Stimulated activated CD8-positive, alpha-beta memory T cell treated with anti-CD3 and anti-CD28 coated beads, Interleukin-7, amount 100 ng/mL, for 1 hour (primary cell): ENCODE data around the gene MDN1.
A peak's percentile ranks its signal among the peaks of the same experiment; 100 is the strongest.
"Not testable (repeated sequence)": the region's sequence is repeated elsewhere in the genome, so short reads cannot be mapped to it uniquely, and the experiment has no call there.

Experiments
- DNase-seq, 2 donors: peaks; one replicate each; pipeline ENCODE4 v3.0.0-alpha.2; 2020; ENCODE audit warnings: low read depth in 2 of 2

MDN1 gene

GRCh38 chr6:89819336-89820130 lies at the start of gene MDN1:
Gene MDN1 (minus strand): TSS chr6:89819794. CDS start chr6:89819607, 187 bp downstream.
- DNase-seq, result peak; percentile 72 to 74

DNA sequence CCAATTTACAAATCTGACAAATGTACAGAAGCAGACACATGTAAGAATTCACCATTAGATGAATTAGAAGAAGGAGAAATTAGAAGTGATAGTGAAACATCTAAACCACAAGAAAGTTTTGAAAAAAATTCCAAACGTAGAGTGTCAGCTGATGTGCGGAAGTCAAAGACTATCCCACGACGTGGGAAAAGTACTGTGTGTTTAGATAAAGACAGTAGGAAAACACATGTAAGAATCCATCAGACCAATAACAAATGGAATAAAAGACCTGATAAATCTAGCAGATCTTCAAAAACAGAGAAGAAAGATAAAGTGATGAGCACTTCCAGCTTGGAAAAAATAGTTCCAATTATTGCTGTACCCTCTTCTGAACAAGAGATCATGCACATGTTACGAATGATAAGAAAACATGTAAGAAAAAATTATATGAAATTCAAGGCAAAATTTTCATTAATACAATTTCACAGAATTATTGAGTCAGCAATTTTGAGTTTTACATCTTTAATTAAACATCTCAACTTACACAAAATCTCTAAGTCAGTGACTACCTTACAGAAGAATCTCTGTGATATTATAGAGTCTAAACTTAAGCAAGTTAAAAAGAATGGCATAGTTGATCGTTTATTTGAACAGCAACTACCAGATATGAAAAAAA lies 46.6 kb upstream of the MDN1 start:
- no peak for DNase-seq

- DNase-seq, result no peak
These were observed 43.1 kb upstream of the MDN1 start for GRCh38 chr6:89862698-89863097.

DNA sequence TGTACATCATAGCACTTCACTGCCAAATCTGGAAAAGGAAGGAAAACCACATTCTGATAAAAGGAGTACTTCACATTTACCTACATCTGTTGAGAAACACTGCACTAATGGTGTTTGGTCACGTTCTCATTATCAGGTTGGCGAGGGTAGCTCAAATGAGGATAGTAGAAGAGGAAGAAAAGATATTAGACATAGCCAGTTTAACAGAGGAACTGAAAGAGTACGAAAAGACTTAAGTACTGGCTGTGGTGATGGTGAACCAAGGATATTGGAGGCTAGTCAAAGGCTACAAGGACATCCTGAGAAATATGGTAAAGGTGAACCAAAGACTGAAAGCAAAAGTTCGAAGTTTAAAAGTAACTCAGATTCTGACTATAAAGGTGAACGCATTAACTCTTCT lies 42.7 kb upstream of the MDN1 start:
- no peak for DNase-seq

- DNase-seq, result no peak
These were observed 40.1 kb upstream of the MDN1 start for GRCh38 chr6:89859744-89860143.

- no peak for DNase-seq
These were observed 38.4 kb upstream of the MDN1 start for GRCh38 chr6:89858041-89858440.

GRCh38 chr6:89853068-89853467 lies 33.5 kb upstream of the MDN1 start:
- DNase-seq, result no peak

DNA sequence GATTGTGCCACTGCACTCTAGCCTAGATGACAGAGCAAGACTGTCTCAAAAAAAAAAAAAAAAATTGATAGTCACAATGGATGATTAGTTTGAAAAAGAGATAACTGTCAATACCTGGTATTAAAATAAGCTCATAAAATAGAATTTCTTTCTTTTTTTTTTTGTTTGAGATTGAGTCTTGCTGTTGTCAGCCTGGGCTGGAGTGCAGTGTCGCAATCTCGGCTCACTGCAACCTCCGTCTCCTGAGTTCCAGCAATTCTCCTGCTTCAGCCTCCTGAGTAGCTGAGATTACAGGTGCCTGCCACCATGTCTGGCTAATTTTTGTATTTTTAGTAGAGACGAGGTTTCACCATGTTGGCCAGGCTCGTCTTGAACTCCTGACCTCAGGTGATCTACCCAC lies 27.9 kb upstream of the MDN1 start:
- not testable (repeated sequence) for DNase-seq

- no peak for DNase-seq
These were observed 23.5 kb upstream of the MDN1 start for GRCh38 chr6:89843070-89843469.

DNA sequence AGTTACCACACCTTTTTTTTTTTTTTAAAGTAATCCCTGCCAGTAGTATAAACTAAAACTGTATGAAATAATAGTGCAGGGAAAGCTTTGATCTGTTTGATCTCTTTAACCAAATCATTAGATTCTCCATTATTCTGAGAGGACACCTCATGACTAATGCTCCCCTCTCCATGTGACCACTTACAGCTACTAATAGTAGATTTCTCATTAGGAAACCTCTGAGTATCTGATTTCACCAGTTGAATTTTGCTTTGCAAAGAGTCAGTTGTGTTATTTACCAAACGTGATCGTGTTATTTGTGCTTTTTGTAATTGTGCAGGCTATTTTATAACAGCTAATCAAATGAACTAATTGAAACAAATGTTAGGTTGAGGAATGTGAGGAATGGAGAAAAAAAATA lies 22.6 kb upstream of the MDN1 start:
- no peak for DNase-seq

GRCh38 chr6:89840538-89840937 lies 20.9 kb upstream of the MDN1 start:
- DNase-seq, result no peak

- DNase-seq, result no peak
These were observed 17.1 kb upstream of the MDN1 start for GRCh38 chr6:89836639-89837222.

- no peak for DNase-seq
These were observed 15.5 kb upstream of the MDN1 start for GRCh38 chr6:89834884-89835792.

GRCh38 chr6:89830170-89830809 lies 10.7 kb upstream of the MDN1 start:
- DNase-seq, result no peak

GRCh38 chr6:89829472-89830169 lies 10.0 kb upstream of the MDN1 start, which contains the start of gene CASP8AP2:
Gene CASP8AP2 (plus strand): TSS chr6:89829880.
- DNase-seq, result peak; percentile 81 to 82

DNA sequence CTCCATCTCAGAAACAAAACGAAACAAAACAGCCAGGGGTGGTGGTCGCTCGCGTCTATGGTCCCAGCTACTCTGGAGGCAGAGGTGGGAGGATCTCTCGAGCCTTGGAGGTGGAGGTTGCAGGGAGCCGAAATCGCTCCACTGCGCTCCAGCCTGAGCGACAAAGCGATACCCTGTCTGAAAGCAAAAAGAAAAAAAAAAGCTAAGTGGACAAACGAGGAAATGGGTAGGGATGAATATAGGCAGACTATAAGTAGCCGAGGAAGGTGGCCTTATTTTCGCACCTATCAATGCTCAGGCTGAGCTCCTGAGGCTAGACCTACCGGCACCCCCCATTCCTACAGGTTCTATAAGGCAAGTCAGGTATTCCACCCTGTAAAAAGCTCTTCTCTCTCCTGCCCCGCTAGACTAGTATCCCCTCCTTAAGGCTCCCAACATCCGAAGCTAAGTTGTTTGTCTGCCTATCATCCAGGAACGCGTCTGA lies 9.4 kb upstream of the MDN1 start:
- DNase-seq, result no peak

- DNase-seq, result not testable (repeated sequence)
These were observed 8.9 kb upstream of the MDN1 start for GRCh38 chr6:89828475-89828987.

- DNase-seq, result no peak
These were observed 6.5 kb upstream of the MDN1 start for GRCh38 chr6:89826029-89826528.

DNA sequence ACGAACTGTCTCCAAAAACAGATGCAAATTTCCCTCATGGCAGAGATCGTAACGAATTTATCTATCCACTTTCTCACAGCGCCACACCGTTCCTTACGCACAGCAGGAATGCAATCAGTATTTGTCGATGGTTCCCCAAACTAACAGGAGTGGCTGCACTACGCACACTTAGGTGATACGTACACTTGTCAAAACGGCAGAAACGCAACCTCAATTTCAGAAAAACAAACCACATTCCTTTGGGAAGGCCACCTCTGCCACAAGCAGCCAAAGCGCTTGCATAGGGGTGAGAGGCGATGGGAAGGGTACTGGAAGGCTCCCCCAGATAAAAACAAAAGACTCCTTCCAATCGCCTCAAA lies 638 bp downstream of the MDN1 start:
- no peak for DNase-seq

GRCh38 chr6:89817481-89817880 lies 2.1 kb downstream of the MDN1 start:
- no peak for DNase-seq
